ENCODE measurements around the gene FGFR2.

- no peak for TF ChIP-seq CTCF (IDR thresholded peaks at IDR 0.05)
- TF ChIP-seq POLR2AphosphoS5 (IDR thresholded peaks at IDR 0.05) = no peak
- TF ChIP-seq POLR2A (IDR thresholded peaks at IDR 0.05) = no peak
Observed at GRCh38 chr10:121448766-121449421, 149.3 kb downstream of the FGFR2 start.

Data from breast epithelium (tissue), 3 donors.